ENCODE results near the gene TXNL4B. TPM values are rescaled to one million over a fixed set of nuclear protein-coding genes. Genes with fewer than 3 reads are reported as not detected.
"Not testable (repeated sequence)": the region's sequence is repeated elsewhere in the genome, so short reads cannot be mapped to it uniquely, and the experiment has no call there.

Gene TXNL4B
- total RNA-seq, 1 experiment from 2014 or later = 9.9 TPM

- Histone ChIP-seq H4K5ac (ENCODE audit: insufficient read length, low read depth, low read length) (no peak overlapping the region), H3K4ac (ENCODE audit: low read depth, low read length) (no peak overlapping the region), H2BK15ac (ENCODE audit: low read depth, low read length) (no peak overlapping the region), H4K8ac (replicated peaks; ENCODE audit: insufficient read length, low read depth, low read length) (no peak overlapping the region), H3K9me3 (ENCODE audit: control insufficient read depth, low read depth, low read length) (no peaks in the 10 kb centered on the region), H3K27ac (ENCODE audit: insufficient read length, low read depth, low read length) (no peak overlapping the region), H4K20me1 (ENCODE audit: control insufficient read depth, insufficient read depth, insufficient read length) (no peaks in the 10 kb centered on the region), H3K4me1 (ENCODE audit: insufficient read depth, low read length) (no peaks in the 10 kb centered on the region), H2AK5ac (ENCODE audit: insufficient read length, low read length) (no peak overlapping the region), H3K23ac (ENCODE audit: insufficient read length, low read depth, low read length) (no peak overlapping the region), H3K14ac (ENCODE audit: insufficient read depth, low read length) (peak overlapping the region; percentile 56; the same call in 1 of the 2 replicates), H3K23me2 (ENCODE audit: insufficient read length, low read depth, low read length, poor library complexity, severe bottlenecking) (no peaks in the 10 kb centered on the region), H3K4me2 (ENCODE audit: insufficient read depth, insufficient read length, low read length) (no peak overlapping the region), H3K18ac (ENCODE audit: insufficient read length, low read depth, low read length) (no peak overlapping the region), H2BK20ac (ENCODE audit: low read depth, low read length, poor library complexity, severe bottlenecking) (no peak overlapping the region), H3K27me3 (ENCODE audit: insufficient read depth, low read length) (no peaks in the 10 kb centered on the region), H2BK12ac (ENCODE audit: insufficient read length, low read depth, low read length) (no peak overlapping the region), H3K79me1 (ENCODE audit: insufficient read depth, low read depth, low read length, poor library complexity, severe bottlenecking) (no peaks in the 10 kb centered on the region), H2AFZ (ENCODE audit: low read length) (no peak overlapping the region), H3K9ac (ENCODE audit: extremely low read depth, insufficient read length, low read length) (no peak overlapping the region), H3K56ac (ENCODE audit: insufficient read length, low read depth, low read length) (no peak overlapping the region), H3T11ph (ENCODE audit: low read length) (no peak overlapping the region), H4K91ac (ENCODE audit: insufficient read length, low read depth, low read length) (no peak overlapping the region), H2BK120ac (ENCODE audit: low read depth, low read length, poor library complexity, severe bottlenecking) (no peak overlapping the region), H3K79me2 (ENCODE audit: insufficient read depth, low read length) (no peaks in the 10 kb centered on the region), H2BK5ac (ENCODE audit: insufficient read length, low read length) (no peak overlapping the region)
- H3K4me3 Mint-ChIP-seq = no peak overlapping the region
- H3K36me3 Mint-ChIP-seq (ENCODE audit: insufficient read depth in 1 of 3, low read depth in 3 of 3) = no peaks in the 10 kb centered on the region
- H3K9me3 Mint-ChIP-seq = no peaks in the 10 kb centered on the region
- DNase-seq = no peak
- no CpG with 5 or more reads among the region's 4 CpGs for WGBS (ENCODE audit: extremely low coverage, insufficient read length, low lambda C conversion rate)
- no peak overlapping the region for H3K27ac Mint-ChIP-seq
- no peak for TF ChIP-seq CTCF (conservative IDR thresholded peaks at IDR 0.05)
- no peaks in the 10 kb centered on the region for H3K4me1 Mint-ChIP-seq
- peaks cover 9% of the 10 kb centered on the region for H3K27me3 Mint-ChIP-seq (ENCODE audit: low read depth)
Measured at GRCh38 chr16:72055911-72056310, 37.5 kb downstream of the TXNL4B start.

- not testable (repeated sequence) for H3T11ph ChIP-seq (ENCODE audit: low read length); H3K36me3 Mint-ChIP-seq (ENCODE audit: insufficient read depth in 1 of 3, low read depth in 3 of 3); H2BK20ac ChIP-seq (ENCODE audit: low read depth, low read length, poor library complexity, severe bottlenecking); H3K14ac ChIP-seq (ENCODE audit: insufficient read depth, low read length); H2BK12ac ChIP-seq (ENCODE audit: insufficient read length, low read depth, low read length); H3K9me3 Mint-ChIP-seq; H2AFZ ChIP-seq (ENCODE audit: low read length); H3K27me3 ChIP-seq (ENCODE audit: insufficient read depth, low read length); H4K5ac ChIP-seq (ENCODE audit: insufficient read length, low read depth, low read length); H4K91ac ChIP-seq (ENCODE audit: insufficient read length, low read depth, low read length); H3K23ac ChIP-seq (ENCODE audit: insufficient read length, low read depth, low read length); H2BK5ac ChIP-seq (ENCODE audit: insufficient read length, low read length); H3K4me1 Mint-ChIP-seq; H3K56ac ChIP-seq (ENCODE audit: insufficient read length, low read depth, low read length); H3K9me3 ChIP-seq (ENCODE audit: control insufficient read depth, low read depth, low read length); H2BK15ac ChIP-seq (ENCODE audit: low read depth, low read length); H2AK5ac ChIP-seq (ENCODE audit: insufficient read length, low read length); H3K79me2 ChIP-seq (ENCODE audit: insufficient read depth, low read length); H3K9ac ChIP-seq (ENCODE audit: extremely low read depth, insufficient read length, low read length); H3K18ac ChIP-seq (ENCODE audit: insufficient read length, low read depth, low read length); H3K4ac ChIP-seq (ENCODE audit: low read depth, low read length); H3K27ac Mint-ChIP-seq; DNase-seq; H3K4me3 Mint-ChIP-seq; H3K27ac ChIP-seq (ENCODE audit: insufficient read length, low read depth, low read length); H3K4me2 ChIP-seq (ENCODE audit: insufficient read depth, insufficient read length, low read length); H3K23me2 ChIP-seq (ENCODE audit: insufficient read length, low read depth, low read length, poor library complexity, severe bottlenecking); H3K4me1 ChIP-seq (ENCODE audit: insufficient read depth, low read length); H4K20me1 ChIP-seq (ENCODE audit: control insufficient read depth, insufficient read depth, insufficient read length); H2BK120ac ChIP-seq (ENCODE audit: low read depth, low read length, poor library complexity, severe bottlenecking); H4K8ac ChIP-seq (replicated peaks; ENCODE audit: insufficient read length, low read depth, low read length); H3K79me1 ChIP-seq (ENCODE audit: insufficient read depth, low read depth, low read length, poor library complexity, severe bottlenecking)
- no CpG with 5 or more reads among the region's 5 CpGs for WGBS (ENCODE audit: extremely low coverage, insufficient read length, low lambda C conversion rate)
- peaks cover 11% of the 10 kb centered on the region for H3K27me3 Mint-ChIP-seq (ENCODE audit: low read depth)
Measured at GRCh38 chr16:72054254-72054847, 39.1 kb downstream of the TXNL4B start, which contains the start of gene HP. HP (plus strand) TSS chr16:72054505; CDS start chr16:72054653, 148 bp downstream.

Measured in H9 (cell line).